ENCODE data around the gene ITGAL.

The ITGAL gene

GRCh38 chr16:30567991-30568638 is 95.6 kb downstream of the ITGAL start:
- Histone ChIP-seq H3K9me3 (replicated peaks; ENCODE audit: insufficient read depth, low read length) (no peaks in the 10 kb centered on the region), H3F3A (ENCODE audit: insufficient read depth, low read length) (peaks cover 17% of the 10 kb centered on the region), H3K27me3 (replicated peaks; ENCODE audit: insufficient read depth, low read length) (no peaks in the 10 kb centered on the region), H2AFZ (ENCODE audit: low read length) (peak overlapping the region; percentile 64), H3K4me3 (ENCODE audit: low read length) (peak overlapping the region; percentile 38; the same call in 1 of the 2 replicates), H3K79me2 (ENCODE audit: low read length) (peaks cover 7% of the 10 kb centered on the region; the same call in 1 of the 2 replicates), H3K36me3 (replicated peaks; ENCODE audit: insufficient read depth, low read length) (no peaks in the 10 kb centered on the region), H4K20me1 (ENCODE audit: insufficient read depth, low read length) (no peaks in the 10 kb centered on the region), H3K9me2 (replicated peaks; ENCODE audit: insufficient read depth, low read length) (no peaks in the 10 kb centered on the region), H3K4me1 (ENCODE audit: low read length) (peaks cover 13% of the 10 kb centered on the region), H3K27ac (ENCODE audit: low read length) (peak overlapping the region; percentile 74), H3K9ac (ENCODE audit: low read length) (peak overlapping the region; percentile 39; the same call in 1 of the 2 replicates), H3K4me2 (ENCODE audit: low read depth, low read length) (peak overlapping the region; percentile 60)
- TF ChIP-seq EZH2 (optimal IDR thresholded peaks at IDR 0.05; ENCODE audit: low read depth, low read length) (no peak), EZH2phosphoT487 (IDR thresholded peaks at IDR 0.05; ENCODE audit: low read length) (no peak)
- TF ChIP-seq, protein P1, sequence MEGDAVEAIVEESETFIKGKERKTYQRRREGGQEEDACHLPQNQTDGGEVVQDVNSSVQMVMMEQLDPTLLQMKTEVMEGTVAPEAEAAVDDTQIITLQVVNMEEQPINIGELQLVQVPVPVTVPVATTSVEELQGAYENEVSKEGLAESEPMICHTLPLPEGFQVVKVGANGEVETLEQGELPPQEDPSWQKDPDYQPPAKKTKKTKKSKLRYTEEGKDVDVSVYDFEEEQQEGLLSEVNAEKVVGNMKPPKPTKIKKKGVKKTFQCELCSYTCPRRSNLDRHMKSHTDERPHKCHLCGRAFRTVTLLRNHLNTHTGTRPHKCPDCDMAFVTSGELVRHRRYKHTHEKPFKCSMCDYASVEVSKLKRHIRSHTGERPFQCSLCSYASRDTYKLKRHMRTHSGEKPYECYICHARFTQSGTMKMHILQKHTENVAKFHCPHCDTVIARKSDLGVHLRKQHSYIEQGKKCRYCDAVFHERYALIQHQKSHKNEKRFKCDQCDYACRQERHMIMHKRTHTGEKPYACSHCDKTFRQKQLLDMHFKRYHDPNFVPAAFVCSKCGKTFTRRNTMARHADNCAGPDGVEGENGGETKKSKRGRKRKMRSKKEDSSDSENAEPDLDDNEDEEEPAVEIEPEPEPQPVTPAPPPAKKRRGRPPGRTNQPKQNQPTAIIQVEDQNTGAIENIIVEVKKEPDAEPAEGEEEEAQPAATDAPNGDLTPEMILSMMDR (IDR thresholded peaks at IDR 0.05; ENCODE audit: low read length): no peak
- DNase-seq: peak; percentile 87

DNA sequence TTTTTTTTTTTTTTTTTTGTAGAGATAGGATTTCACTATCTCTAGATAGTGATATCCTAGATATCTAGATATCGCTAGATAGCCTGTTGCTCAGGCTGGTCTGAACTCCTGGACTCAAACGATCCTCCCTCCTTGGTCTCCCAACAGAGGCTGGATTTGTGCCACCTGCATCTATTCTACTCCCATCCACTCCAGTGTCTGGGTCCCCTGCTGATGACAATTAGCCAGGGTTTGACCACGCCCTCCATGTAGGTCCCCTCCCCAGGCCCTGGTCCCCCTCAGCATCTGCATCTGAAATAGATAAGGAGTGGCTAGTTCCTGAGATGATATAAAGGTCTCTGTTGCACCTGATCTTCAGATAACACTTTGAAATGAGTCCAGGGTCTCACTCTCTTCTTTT is 96.7 kb downstream of the ITGAL start:
- no peak overlapping the region for H3K4me3 ChIP-seq (ENCODE audit: low read length)
- H3K9ac ChIP-seq (ENCODE audit: low read length): no peak overlapping the region
- no peak for DNase-seq
- H2AFZ ChIP-seq (ENCODE audit: low read length): no peak overlapping the region
- no peak for TF ChIP-seq EZH2 (optimal IDR thresholded peaks at IDR 0.05; ENCODE audit: low read depth, low read length)
- H3K36me3 ChIP-seq (replicated peaks; ENCODE audit: insufficient read depth, low read length): no peaks in the 10 kb centered on the region
- peak overlapping the region; percentile 74; the same call in 1 of the 2 replicates for H3K27ac ChIP-seq (ENCODE audit: low read length)
- H3K4me1 ChIP-seq (ENCODE audit: low read length): peaks cover 13% of the 10 kb centered on the region
- peak overlapping the region; percentile 60; the same call in 1 of the 2 replicates for H3K4me2 ChIP-seq (ENCODE audit: low read depth, low read length)
- no peaks in the 10 kb centered on the region for H3K9me3 ChIP-seq (replicated peaks; ENCODE audit: insufficient read depth, low read length)
- H3F3A ChIP-seq (ENCODE audit: insufficient read depth, low read length): peaks cover 17% of the 10 kb centered on the region
- H4K20me1 ChIP-seq (ENCODE audit: insufficient read depth, low read length): no peaks in the 10 kb centered on the region
- H3K27me3 ChIP-seq (replicated peaks; ENCODE audit: insufficient read depth, low read length): no peaks in the 10 kb centered on the region
- no peaks in the 10 kb centered on the region for H3K9me2 ChIP-seq (replicated peaks; ENCODE audit: insufficient read depth, low read length)
- H3K79me2 ChIP-seq (ENCODE audit: low read length): peaks cover 7% of the 10 kb centered on the region; the same call in 1 of the 2 replicates

DNA sequence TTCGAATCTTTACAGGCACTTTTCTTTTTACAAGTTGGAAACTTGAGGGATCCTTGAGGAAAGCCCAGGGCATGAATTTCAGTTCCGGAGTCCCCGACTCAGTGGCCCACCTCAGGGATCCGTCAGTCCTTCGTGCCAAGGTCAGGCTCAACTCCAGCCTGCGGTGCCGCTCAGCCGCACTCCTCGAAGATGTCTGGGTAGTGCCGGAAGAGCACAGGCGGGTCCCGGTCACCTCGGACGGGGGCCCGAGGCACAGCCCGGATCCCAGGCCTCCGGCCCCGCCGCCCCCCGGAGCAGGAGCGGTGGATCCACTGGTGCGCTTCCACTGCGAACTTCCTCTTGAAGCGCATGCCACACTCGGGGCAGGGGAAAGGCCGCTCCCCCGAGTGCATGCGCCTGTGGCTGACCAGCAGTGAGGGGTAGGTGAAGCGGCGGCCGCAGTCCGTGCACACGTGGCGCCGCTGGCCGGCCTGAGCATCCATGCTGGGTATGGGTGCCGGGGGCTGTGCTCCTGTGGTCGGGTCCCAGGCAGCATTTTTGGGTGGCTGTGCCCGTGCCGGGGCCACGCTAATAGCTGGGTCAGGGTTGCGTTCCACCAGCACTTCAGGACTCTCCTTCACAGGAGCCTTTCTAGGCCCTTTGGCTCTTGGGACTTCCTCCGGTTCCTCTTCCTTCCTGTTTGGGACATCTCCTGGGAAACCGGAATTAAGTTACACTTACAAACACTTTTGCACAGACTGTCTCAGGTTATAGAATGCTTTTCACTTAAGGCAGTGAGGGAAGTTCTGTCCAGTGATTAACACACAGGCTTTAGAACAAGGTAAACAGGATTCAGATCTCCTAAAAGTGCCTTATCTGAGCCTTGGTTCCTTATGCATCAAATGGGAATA is 97.4 kb downstream of the ITGAL start:
- Histone ChIP-seq H3K27me3 (replicated peaks; ENCODE audit: insufficient read depth, low read length) (no peaks in the 10 kb centered on the region), H3K27ac (ENCODE audit: low read length) (no peak overlapping the region), H3K9me3 (replicated peaks; ENCODE audit: insufficient read depth, low read length) (no peaks in the 10 kb centered on the region), H3K36me3 (replicated peaks; ENCODE audit: insufficient read depth, low read length) (no peaks in the 10 kb centered on the region), H3F3A (ENCODE audit: insufficient read depth, low read length) (peaks cover 17% of the 10 kb centered on the region), H3K4me1 (ENCODE audit: low read length) (peaks cover 13% of the 10 kb centered on the region), H2AFZ (ENCODE audit: low read length) (no peak overlapping the region), H3K4me3 (ENCODE audit: low read length) (no peak overlapping the region), H3K79me2 (ENCODE audit: low read length) (peaks cover 7% of the 10 kb centered on the region; the same call in 1 of the 2 replicates), H3K4me2 (ENCODE audit: low read depth, low read length) (no peak overlapping the region), H3K9ac (ENCODE audit: low read length) (no peak overlapping the region), H3K9me2 (replicated peaks; ENCODE audit: insufficient read depth, low read length) (no peaks in the 10 kb centered on the region), H4K20me1 (ENCODE audit: insufficient read depth, low read length) (no peaks in the 10 kb centered on the region)
- no peak for DNase-seq
- TF ChIP-seq, protein P1 (IDR thresholded peaks at IDR 0.05; ENCODE audit: low read length): no peak
- no peak for TF ChIP-seq EZH2 (optimal IDR thresholded peaks at IDR 0.05; ENCODE audit: low read depth, low read length)
- TF ChIP-seq EZH2phosphoT487 (IDR thresholded peaks at IDR 0.05; ENCODE audit: low read length): no peak

Measured in MM.1S (cell line).